HFF-Myc (cell line): Measurements from ENCODE around the gene MMP21.

Experiments
- DNase-seq: peaks from one replicate; pipeline ENCODE4 v3.0.0-alpha.2; 2011; ENCODE audit warnings: low read depth; ENCODE audit errors: extremely low read depth
- H3K4me3 ChIP-seq: replicated peaks from 2 replicates; pipeline ENCODE4 v1.5.1; 2011; ENCODE audit warnings: low read depth, mild to moderate bottlenecking, control low read depth, low read length
- CTCF ChIP-seq: IDR thresholded peaks from 2 replicates; pipeline ENCODE4 v1.5.1; 2012; ENCODE audit warnings: mild to moderate bottlenecking, low read depth, low read length, control low read depth; ENCODE audit errors: missing control alignments

MMP21 gene

GRCh38 chr10:125769175-125769574 lies 6.4 kb downstream of the MMP21 start:
- no peak for TF ChIP-seq CTCF
- no peak for DNase-seq

DNA sequence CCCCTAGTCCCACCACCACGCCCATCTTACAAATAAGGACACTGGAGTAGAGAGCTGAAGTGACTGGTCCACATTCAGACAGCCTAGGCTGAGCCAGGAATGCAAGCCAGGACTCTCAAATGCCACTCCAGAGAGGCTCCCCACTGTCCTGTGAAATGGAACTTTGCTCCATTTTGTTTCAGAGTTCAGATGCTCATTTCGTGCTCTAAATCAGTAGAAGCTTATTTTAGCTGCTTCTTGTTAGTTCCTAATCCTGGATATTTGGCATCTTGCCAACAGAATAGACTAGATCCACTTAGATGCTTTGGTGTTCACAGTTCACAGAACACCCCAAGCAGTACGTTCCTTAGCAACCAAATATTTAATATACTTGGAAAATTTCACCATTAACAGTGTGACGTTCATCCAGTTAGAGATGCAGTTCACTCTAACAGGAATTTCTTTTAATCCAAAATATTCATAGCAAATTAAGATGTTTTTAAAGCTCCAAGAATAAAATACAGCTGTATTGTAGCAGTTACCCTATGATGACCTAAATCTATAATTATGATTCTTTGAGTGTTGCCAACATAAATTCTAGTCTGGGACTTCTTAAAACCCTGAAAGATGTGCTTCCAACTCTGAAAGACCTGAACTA lies 7.3 kb downstream of the MMP21 start:
- DNase-seq: no peak
- no peak for TF ChIP-seq CTCF

More at GRCh38 chr10:125769175-125769574, 6.4 kb downstream of the MMP21 start:
- H3K4me3 ChIP-seq: no peak overlapping the region

GRCh38 chr10:125766511-125766910 lies 9.1 kb downstream of the MMP21 start:
- TF ChIP-seq CTCF: no peak
- no peak overlapping the region for H3K4me3 ChIP-seq
- no peak for DNase-seq

More for the DNA sequence above, 7.3 kb downstream of the MMP21 start:
- H3K4me3 ChIP-seq: no peak overlapping the region

DNA sequence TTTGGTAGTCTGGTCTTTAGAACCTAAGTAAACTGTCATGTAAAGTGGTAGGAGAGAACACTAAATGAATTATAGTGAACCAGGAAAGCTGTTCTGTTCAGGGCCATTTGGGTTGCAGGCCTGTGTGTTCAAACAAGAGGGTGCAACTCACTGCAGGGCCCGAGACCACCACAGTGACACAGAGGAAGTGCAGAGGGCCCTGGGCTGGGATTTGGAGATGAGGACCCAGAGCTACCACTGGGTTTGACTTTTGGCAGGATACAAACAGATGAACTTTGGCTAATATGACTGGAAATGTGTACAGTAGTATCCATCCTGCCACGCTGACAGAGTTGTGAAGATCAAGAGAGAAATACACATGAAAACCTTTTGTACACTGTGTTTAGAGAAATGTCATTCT lies 9.8 kb downstream of the MMP21 start:
- H3K4me3 ChIP-seq: no peak overlapping the region

GRCh38 chr10:125762692-125763648 lies 12.7 kb downstream of the MMP21 start:
- DNase-seq: no peak
- no peak overlapping the region for H3K4me3 ChIP-seq
- no peak for TF ChIP-seq CTCF

More for the DNA sequence above, 9.8 kb downstream of the MMP21 start:
- DNase-seq: no peak
- TF ChIP-seq CTCF: no peak

DNA sequence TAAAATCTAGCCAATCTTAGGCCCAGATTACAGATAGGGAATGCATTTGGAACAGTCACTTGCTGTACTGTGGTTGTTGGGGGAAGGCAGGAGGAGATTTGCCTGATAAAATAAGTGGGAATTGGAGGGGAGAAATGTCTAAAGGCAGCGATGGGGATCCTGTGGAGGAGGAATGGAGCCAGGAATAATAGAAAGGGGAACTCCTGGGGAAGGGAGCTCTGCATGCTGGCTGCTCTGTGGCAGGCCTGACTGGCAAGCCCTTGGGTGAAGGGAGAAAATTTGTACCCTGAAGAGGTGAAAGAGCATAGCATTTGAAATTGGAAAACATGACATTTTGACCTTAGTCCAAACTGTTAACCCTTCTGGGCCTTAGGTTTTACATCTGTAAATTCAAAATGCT lies 13.7 kb downstream of the MMP21 start:
- no peak overlapping the region for H3K4me3 ChIP-seq
- no peak for TF ChIP-seq CTCF
- no peak for DNase-seq
